Testis (tissue), 3 donors: ENCODE measurements around the gene PITPNC1. TPM values are rescaled to one million over a fixed set of nuclear protein-coding genes. Genes with fewer than 3 reads are reported as not detected.

Experiments
- DNase-seq: peaks from one replicate; pipeline ENCODE4 v3.0.0-alpha.2; 2019
- H3K27ac ChIP-seq, 2 donors: fragments of 200-600 bp; sonication (generic); one replicate each; pipeline ENCODE4 v1.5.1; 2019
- H3K27me3 ChIP-seq: fragments of 200-600 bp; sonication (generic); one replicate; pipeline ENCODE4 v1.5.1; 2019
- H3K36me3 ChIP-seq: fragments of 200-600 bp; sonication (generic); one replicate; pipeline ENCODE4 v1.5.1; 2017; ENCODE audit warnings: low read depth; ENCODE audit errors: missing control alignments
- H3K4me1 ChIP-seq: fragments of 200-600 bp; sonication (generic); one replicate; pipeline ENCODE4 v1.5.1; 2019
- H3K4me3 ChIP-seq, 2 donors: fragments of 200-600 bp; sonication (generic); one replicate each; pipeline ENCODE4 v1.5.1; 2017 to 2019
- H3K9me3 ChIP-seq: fragments of 200-600 bp; sonication (generic); one replicate; pipeline ENCODE4 v1.5.1; 2017
- POLR2A ChIP-seq: fragments of 450-650 bp; IDR thresholded peaks from one replicate; pipeline ENCODE4 v1.6.1; 2017; ENCODE audit warnings: antibody characterized with exemption, mild to moderate bottlenecking, moderate library complexity
- WGBS, 2 donors: methylation state at CpG; one replicate each; pipeline ENCODE4 v1.1.5; 2018; 5-methylcytosine and 5-hydroxymethylcytosine counted together
- intact Hi-C: fragments of 100-400 bp; cut with DNase I; formaldehyde crosslinking; loops from one replicate; pipeline ENCODE4 v1.15.1; 2023; ENCODE audit warnings: low total_unique reads
- polyA plus RNA-seq: library from polyadenylated mRNA; stranded (reverse); fragments of 350-450 nt; fragmentation: Illumina TruSeq; extraction: RNeasy Lipid Tissue Mini Kit (QIAGEN cat#74804); gene quantifications from one replicate; pipeline ENCODE4 v1.2.3, GENCODE V29; 2014; ENCODE audit warnings: low read depth, low replicate concordance; ENCODE audit not compliant: insufficient read depth
- total RNA-seq, 2 donors: library from RNA; depleted of rRNA; stranded (reverse); fragments of >200 nt; gene quantifications; one replicate each; pipeline ENCODE4 v1.2.3, GENCODE V29; 2016
- TF ChIP-seq, protein P1 (sequence below), 3 experiments: fragments of 450-650 bp in 2 of 3; fragments of 200-600 bp in 1 of 3; sonication (generic) in 1 of 3; IDR thresholded peaks; one replicate each; pipeline ENCODE4 v1.5.1; 2016 to 2019; ENCODE audit warnings: antibody characterized with exemption in 3 of 3, mild to moderate bottlenecking in 2 of 3, moderate library complexity in 1 of 3

PITPNC1 gene
- total and polyA plus RNA-seq, 3 donors from 2014 or later, result 8.3 to 12.8 (median 12.2) TPM

DNA sequence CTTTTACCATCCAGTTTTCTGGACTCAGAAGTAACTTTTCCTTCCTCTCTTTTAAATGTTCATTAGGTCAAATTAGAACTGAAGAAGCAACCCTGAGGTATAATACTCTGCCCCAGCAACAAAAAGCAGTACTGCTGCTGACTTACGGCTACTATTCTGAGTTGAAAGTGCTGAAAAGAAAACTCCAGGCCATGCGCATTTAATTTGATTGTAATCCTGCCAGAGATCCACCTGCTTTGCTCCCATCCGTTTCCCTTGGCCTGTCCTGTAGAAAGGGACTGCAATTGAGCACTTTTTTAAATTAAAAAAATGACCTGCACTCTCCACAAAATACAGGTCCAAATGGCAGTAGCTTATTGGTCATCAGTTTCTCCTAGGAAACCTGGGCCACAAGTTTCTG is 61.6 kb downstream of the PITPNC1 start:
- no peak for DNase-seq
- Histone ChIP-seq H3K27ac (no peak overlapping the region), H3K27me3 (no peaks in the 10 kb centered on the region), H3K9me3 (no peaks in the 10 kb centered on the region), H3K4me1 (no peaks in the 10 kb centered on the region), H3K4me3 (no peak overlapping the region), H3K36me3 (no peaks in the 10 kb centered on the region)
- TF ChIP-seq, protein P1, sequence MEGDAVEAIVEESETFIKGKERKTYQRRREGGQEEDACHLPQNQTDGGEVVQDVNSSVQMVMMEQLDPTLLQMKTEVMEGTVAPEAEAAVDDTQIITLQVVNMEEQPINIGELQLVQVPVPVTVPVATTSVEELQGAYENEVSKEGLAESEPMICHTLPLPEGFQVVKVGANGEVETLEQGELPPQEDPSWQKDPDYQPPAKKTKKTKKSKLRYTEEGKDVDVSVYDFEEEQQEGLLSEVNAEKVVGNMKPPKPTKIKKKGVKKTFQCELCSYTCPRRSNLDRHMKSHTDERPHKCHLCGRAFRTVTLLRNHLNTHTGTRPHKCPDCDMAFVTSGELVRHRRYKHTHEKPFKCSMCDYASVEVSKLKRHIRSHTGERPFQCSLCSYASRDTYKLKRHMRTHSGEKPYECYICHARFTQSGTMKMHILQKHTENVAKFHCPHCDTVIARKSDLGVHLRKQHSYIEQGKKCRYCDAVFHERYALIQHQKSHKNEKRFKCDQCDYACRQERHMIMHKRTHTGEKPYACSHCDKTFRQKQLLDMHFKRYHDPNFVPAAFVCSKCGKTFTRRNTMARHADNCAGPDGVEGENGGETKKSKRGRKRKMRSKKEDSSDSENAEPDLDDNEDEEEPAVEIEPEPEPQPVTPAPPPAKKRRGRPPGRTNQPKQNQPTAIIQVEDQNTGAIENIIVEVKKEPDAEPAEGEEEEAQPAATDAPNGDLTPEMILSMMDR (IDR thresholded peaks at IDR 0.05), result no peak
- no peak for TF ChIP-seq POLR2A
- WGBS, 2 donors, result 82 to 86% methylated on average over 3 of the region's 3 CpGs
- intact Hi-C loops, result no loop called here

DNA sequence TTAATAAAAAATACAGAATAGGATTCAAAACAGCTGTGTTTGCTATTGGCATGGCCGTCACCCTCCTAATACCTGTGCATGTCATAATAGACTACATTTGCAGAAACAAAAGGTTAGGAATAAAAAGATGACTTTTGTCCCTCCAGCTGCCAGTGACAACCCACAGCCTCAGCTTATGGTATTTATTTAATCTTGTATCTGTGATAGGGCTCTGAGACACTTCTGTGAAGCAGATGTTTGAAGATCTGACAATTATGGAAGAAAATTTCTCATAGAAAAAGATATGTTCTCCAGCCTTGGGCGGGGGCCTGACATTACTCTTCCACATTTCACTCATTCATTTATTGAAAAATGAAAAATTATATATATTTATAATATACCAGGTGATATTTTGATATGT is 62.2 kb downstream of the PITPNC1 start:
- intact Hi-C loops, result no loop called here
- no peaks in the 10 kb centered on the region for H3K9me3 ChIP-seq
- WGBS, 2 donors, result 95 to 98% methylated on average over 2 of the region's 2 CpGs
- H3K27ac ChIP-seq, result no peak overlapping the region
- DNase-seq, result no peak
- no peak overlapping the region for H3K4me3 ChIP-seq
- no peaks in the 10 kb centered on the region for H3K36me3 ChIP-seq
- TF ChIP-seq, protein P1 (IDR thresholded peaks at IDR 0.05), result no peak
- no peak for TF ChIP-seq POLR2A
- no peaks in the 10 kb centered on the region for H3K4me1 ChIP-seq
- H3K27me3 ChIP-seq, result no peaks in the 10 kb centered on the region

DNA sequence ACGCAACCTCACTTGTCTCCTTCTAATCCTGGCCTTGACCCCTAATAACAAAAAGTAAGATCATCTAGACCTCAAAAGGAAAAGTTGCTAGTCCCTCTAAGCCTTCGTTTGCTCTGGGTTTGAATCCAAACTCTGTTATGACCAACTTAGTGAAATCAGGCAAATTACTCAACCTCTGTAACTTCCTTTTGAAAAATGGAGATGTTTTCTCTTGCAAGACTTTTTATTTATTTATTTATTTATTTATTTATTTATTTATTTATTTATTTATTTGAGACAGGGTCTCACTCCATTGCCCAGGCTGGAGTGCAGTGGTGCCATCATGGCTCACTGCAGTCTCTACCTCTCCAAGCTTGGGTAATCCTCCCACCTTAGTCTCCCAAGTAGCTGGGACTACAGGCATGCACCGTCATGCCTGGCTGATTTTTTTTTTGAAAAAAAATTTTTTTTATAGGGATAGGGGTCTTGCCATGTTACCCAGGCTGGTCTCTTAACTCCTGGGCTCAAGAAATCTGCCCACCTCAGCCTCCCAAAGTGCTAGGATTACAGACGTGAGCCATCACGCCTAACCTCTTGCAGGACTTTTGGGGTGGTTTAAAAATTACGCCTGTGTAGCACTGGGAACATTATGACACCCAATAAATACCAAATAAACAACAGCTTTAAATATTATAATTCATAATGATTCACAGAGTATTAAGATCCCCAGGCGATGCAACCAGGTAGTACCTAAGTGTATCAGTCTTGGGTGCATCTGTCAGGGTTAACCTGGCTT is 63.4 kb downstream of the PITPNC1 start:
- Histone ChIP-seq H3K9me3 (no peaks in the 10 kb centered on the region), H3K4me1 (no peaks in the 10 kb centered on the region), H3K36me3 (no peaks in the 10 kb centered on the region), H3K27me3 (no peaks in the 10 kb centered on the region), H3K27ac (no peak overlapping the region), H3K4me3 (no peak overlapping the region)
- 82 to 90% methylated on average over 7 of the region's 7 CpGs for WGBS, 2 donors
- DNase-seq, result no peak
- intact Hi-C loops, result no loop called here
- TF ChIP-seq, protein P1 (IDR thresholded peaks at IDR 0.05), result no peak
- TF ChIP-seq POLR2A, result no peak

DNA sequence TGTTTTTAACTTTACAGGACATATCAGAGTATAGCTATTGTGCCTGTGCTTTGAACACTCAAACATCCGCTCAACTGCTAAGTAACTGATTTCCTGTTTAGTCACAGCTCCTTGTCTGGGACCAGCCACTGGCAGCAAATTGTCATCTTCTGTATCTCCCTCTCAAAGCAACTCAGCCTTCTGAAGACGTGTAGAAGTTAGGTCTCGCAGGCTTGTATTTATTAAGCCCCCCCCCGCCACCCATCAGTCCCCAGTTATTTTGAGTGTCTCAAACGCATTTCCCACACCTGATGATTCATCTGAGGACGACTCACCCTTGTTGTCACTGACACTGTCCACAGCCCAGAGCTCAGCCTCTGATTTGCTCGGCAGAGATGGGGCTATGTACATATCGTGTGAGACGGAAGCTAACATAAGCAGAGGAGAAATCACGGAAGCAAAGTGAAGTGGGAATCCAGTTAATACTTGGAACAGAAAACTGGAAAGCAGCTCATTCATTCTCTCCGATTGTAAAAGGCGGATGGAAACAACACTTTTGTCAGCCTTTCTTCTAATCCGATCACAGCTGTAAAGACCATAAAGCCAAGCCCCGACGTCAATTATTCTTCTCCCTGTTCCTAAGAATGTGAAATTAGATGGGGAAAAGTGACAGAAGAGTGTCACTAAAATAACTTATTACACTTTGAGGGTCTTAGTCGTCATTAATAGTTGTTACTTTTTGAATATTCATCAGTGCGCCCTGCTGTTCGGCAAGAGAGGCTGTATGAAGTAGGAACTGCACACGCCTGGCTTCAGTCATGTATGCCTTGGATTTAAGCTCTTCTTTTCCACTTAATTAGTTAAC is 64.2 kb downstream of the PITPNC1 start:
- intact Hi-C loops, result no loop called here
- DNase-seq, result no peak
- H3K27ac ChIP-seq, result no peak overlapping the region
- H3K4me1 ChIP-seq, result no peaks in the 10 kb centered on the region
- WGBS, 2 donors, result 83 to 85% methylated on average over 19 of the region's 19 CpGs
- TF ChIP-seq POLR2A, result no peak
- TF ChIP-seq, protein P1 (IDR thresholded peaks at IDR 0.05), result no peak
- H3K9me3 ChIP-seq, result no peaks in the 10 kb centered on the region
- no peaks in the 10 kb centered on the region for H3K27me3 ChIP-seq
- H3K4me3 ChIP-seq, result no peak overlapping the region
- no peaks in the 10 kb centered on the region for H3K36me3 ChIP-seq
